GM12878 (cell line): Measurements from ENCODE around the gene BLOC1S3. TPM values are rescaled to one million over a fixed set of nuclear protein-coding genes. Genes with fewer than 3 reads are reported as not detected.

Experiments
- ATAC-seq: fragments of 200-7000 bp; cut with Tn5 transposase; 3 replicates; pipeline ENCODE4 v1.9.1; 2020; ENCODE audit warnings: mild to moderate bottlenecking, moderate library complexity
- BruUV-seq: library from RNA; stranded (reverse); fragments of 400-500 nt; replicated peaks from 2 replicates; lab custom pipeline; 2021; lab: Mats Ljungman, UMichigan
- CTCF ChIA-PET: fragments of 300-600 bp; sonication (Branson Sonifier 250); formaldehyde crosslinking; extraction: SDS; loops from one replicate; lab custom pipeline; 2021; ENCODE audit warnings: inconsistent platforms; lab: Yijun Ruan, JAX
- POLR2A ChIA-PET: fragments of 350-600 bp; formaldehyde crosslinking; extraction: SDS; loops from one replicate; lab custom pipeline; 2021; ENCODE audit warnings: inconsistent platforms; lab: Charles Lee
- RAD21 ChIA-PET: fragments of 300-600 bp; sonication (Branson Sonifier 250); formaldehyde crosslinking; loops from one replicate; lab custom pipeline; 2023; ENCODE audit warnings: antibody characterized with exemption; ENCODE audit not compliant: unreplicated experiment; lab: Charles Lee
- SMC1A ChIA-PET: fragments of 300-600 bp; sonication (Branson Sonifier 250); formaldehyde crosslinking; loops from one replicate; lab custom pipeline; 2023; ENCODE audit not compliant: unreplicated experiment, uncharacterized antibody; lab: Charles Lee
- DNase-seq: peaks from one replicate; pipeline ENCODE4 v3.0.0-alpha.2; 2011; ENCODE audit warnings: low read depth, low spot score
- FAIRE-seq: peaks from 3 replicates; lab custom pipeline; 2011; peaks lifted over from hg19 to GRCh38; lab: Jason Lieb, UNC
- H2AFZ ChIP-seq: 2 replicates; pipeline ENCODE4 v1.6.0; 2011; ENCODE audit warnings: low read depth, low read length, control low read depth; ENCODE audit not compliant: control insufficient read depth
- H3K27ac ChIP-seq: 2 replicates; pipeline ENCODE4 v1.5.1; 2011; ENCODE audit warnings: control low read depth; ENCODE audit not compliant: control insufficient read depth, insufficient read depth
- H3K27me3 ChIP-seq, 2 experiments: replicated peaks in 1 of 2; 2 replicates each; pipeline versions ENCODE4 v1.6.0 to v1.6.1; 2011; ENCODE audit warnings: low read length in 1 of 2; ENCODE audit not compliant: control insufficient read depth in 2 of 2, insufficient read depth in 2 of 2
- H3K36me3 ChIP-seq, 2 experiments: 2 replicates each; pipeline ENCODE4 v1.5.1; 2011; ENCODE audit warnings: low read length in 1 of 2; ENCODE audit not compliant: control insufficient read depth in 2 of 2, insufficient read depth in 2 of 2
- H3K4me1 ChIP-seq: 2 replicates; pipeline ENCODE4 v1.6.1; 2011; ENCODE audit warnings: mild to moderate bottlenecking, low read length, moderate library complexity, mixed read lengths; ENCODE audit not compliant: control insufficient read depth, insufficient read depth
- H3K4me2 ChIP-seq: 2 replicates; pipeline ENCODE4 v1.6.0; 2011; ENCODE audit warnings: control low read depth; ENCODE audit not compliant: control insufficient read depth, insufficient read depth
- H3K4me3 ChIP-seq: fragments of 200-600 bp; sonication (generic); 2 replicates; pipeline ENCODE4 v1.5.1; 2016
- H3K79me2 ChIP-seq: 2 replicates; pipeline ENCODE4 v1.6.0; 2011; ENCODE audit warnings: low read length; ENCODE audit not compliant: control insufficient read depth, insufficient read depth
- H3K9ac ChIP-seq: 2 replicates; pipeline ENCODE4 v1.8.0; 2011; ENCODE audit warnings: low read length, control low read depth, mixed read lengths; ENCODE audit not compliant: control insufficient read depth, insufficient read depth
- H3K9me3 ChIP-seq: replicated peaks from 3 replicates; pipeline ENCODE4 v1.5.1; 2011; ENCODE audit warnings: mild to moderate bottlenecking, low read length; ENCODE audit not compliant: control insufficient read depth, insufficient read depth
- H4K20me1 ChIP-seq: 2 replicates; pipeline ENCODE4 v1.6.0; 2011; ENCODE audit not compliant: control insufficient read depth, insufficient read depth
- ATF3 ChIP-seq: IDR thresholded peaks from 2 replicates; pipeline ENCODE4 v1.6.1; 2011; ENCODE audit warnings: low read depth, mild to moderate bottlenecking, low read length, moderate library complexity, borderline replicate concordance; ENCODE audit errors: extremely low read depth
- CBX5 ChIP-seq: sonication (generic); IDR thresholded peaks from 2 replicates; pipeline ENCODE4 v1.6.1; 2016; ENCODE audit warnings: low read depth, moderate library complexity, mild to moderate bottlenecking, inconsistent platforms
- ESRRA ChIP-seq: IDR thresholded peaks from 2 replicates; pipeline ENCODE4 v1.6.1; 2012; ENCODE audit warnings: mild to moderate bottlenecking, low read length, improper control_type of control experiment
- IKZF1 ChIP-seq: fragments of 450-650 bp; conservative IDR thresholded peaks from 2 replicates; pipeline ENCODE4 v1.6.1; 2017; ENCODE audit warnings: antibody characterized with exemption, mild to moderate bottlenecking
- PBX3 ChIP-seq: IDR thresholded peaks from 2 replicates; pipeline ENCODE4 v1.6.1; 2011; ENCODE audit warnings: mild to moderate bottlenecking, low read depth, low read length, moderate library complexity; ENCODE audit not compliant: insufficient replicate concordance
- RAD51 ChIP-seq: fragments of 450-650 bp; IDR thresholded peaks from 2 replicates; pipeline ENCODE4 v1.6.1; 2016; ENCODE audit warnings: moderate library complexity, mild to moderate bottlenecking, inconsistent platforms
- SUPT20H ChIP-seq: IDR thresholded peaks from 2 replicates; pipeline ENCODE4 v1.6.1; 2011; ENCODE audit warnings: low read depth, mild to moderate bottlenecking, low read length, moderate library complexity, borderline replicate concordance; ENCODE audit not compliant: control insufficient read depth
- TARDBP ChIP-seq: IDR thresholded peaks from 2 replicates; pipeline ENCODE4 v1.6.1; 2016; ENCODE audit warnings: borderline replicate concordance
- WGBS: methylation state at CpG from one replicate; pipeline ENCODE4 v1.1.6; 2016; ENCODE audit warnings: low lambda C conversion rate; ENCODE audit not compliant: insufficient replicate concordance, insufficient coverage; ENCODE audit errors: missing lambda C conversion rate; 5-methylcytosine and 5-hydroxymethylcytosine counted together
- in situ Hi-C: fragments of 300-500 bp; cut with MboI; formaldehyde crosslinking; loops from 9 replicates; pipeline ENCODE4 v1.14.3; 2018; ENCODE audit warnings: mixed read lengths
- intact Hi-C: fragments of 100-400 bp; cut with micrococcal nuclease; formaldehyde crosslinking; loops from one replicate; pipeline ENCODE4 v1.14.2; 2022; ENCODE audit not compliant: unreplicated experiment
- polyA plus RNA-seq, 11 experiments: library from polyadenylated mRNA; depleted of rRNA in 4 of 11; unstranded in 6 of 11; stranded (reverse) in 5 of 11; fragments of >200 nt; fragmentation: Nextera tagmentation in 4 of 11; fragmentation: Illumina TruSeq in 1 of 11; extraction: Ambion mirVana in 4 of 11; extraction: Trizol in 1 of 11; gene quantifications; 1 replicate in 1 of 11; 2 replicates in 10 of 11; pipeline versions ENCODE4 v1.2.1 to v1.2.3, GENCODE V29; 2011 to 2016; ENCODE audit warnings: inconsistent platforms in 2 of 11, missing spikeins in 2 of 11, low read depth in 1 of 11
- total RNA-seq, 4 experiments: library from RNA; depleted of rRNA in 3 of 4; stranded (reverse); fragments of >200 nt in 3 of 4; fragmentation: Illumina TruSeq in 1 of 4; extraction: Trizol in 1 of 4; gene quantifications; 2 replicates each; pipeline versions ENCODE4 v1.2.1 to v1.2.3, GENCODE V29; 2013 to 2021

BLOC1S3 gene
- total and polyA plus RNA-seq, 10 of the 15 experiments (the other 5 are each of a cell fraction or from before 2014, with no cell fraction given) = 3.6 to 18.3 (median 10.4) TPM

- no peak for TF ChIP-seq TARDBP
Measured at GRCh38 chr19:45178262-45179071, at the start of gene BLOC1S3 (continued).

- H3K9me3 ChIP-seq = no peaks in the 10 kb centered on the region
- FAIRE-seq = no peak
- WGBS = 97% methylated on average over 5 of the region's 5 CpGs
- SMC1A ChIA-PET = interaction anchor here (4.6 kb wide), 1 partner anchor 7 kb away, joined by 39 read pairs; no protein-coding TSS in a partner anchor
- peaks cover 3 to 8% of the 10 kb centered on the region in 2 experiments for H3K36me3 ChIP-seq
- POLR2A ChIA-PET = no interaction called here
- CTCF ChIA-PET = no interaction called here
- H3K4me1 ChIP-seq = peaks cover 11% of the 10 kb centered on the region
- H4K20me1 ChIP-seq = no peaks in the 10 kb centered on the region
- RAD21 ChIA-PET = interaction anchor here (2.7 kb wide), 1 partner anchor 8 kb away, joined by 12 read pairs; no protein-coding TSS in a partner anchor
- no peak overlapping the region for H2AFZ ChIP-seq
- peaks cover 24% of the 10 kb centered on the region for H3K79me2 ChIP-seq
- no peak for ATAC-seq
- no peak overlapping the region for H3K9ac ChIP-seq
- intact Hi-C loops = no loop called here
- BruUV-seq = no TSS peak
- no peaks in the 10 kb centered on the region for H3K27me3 ChIP-seq
- no peak overlapping the region for H3K4me2 ChIP-seq
- in situ Hi-C loops = no loop called here
- H3K27ac ChIP-seq = no peak overlapping the region
- H3K4me3 ChIP-seq = no peak overlapping the region
- DNase-seq = no peak
- TF ChIP-seq RAD51 (no peak), ATF3 (no peak), ESRRA (no peak), SUPT20H (no peak), CBX5 (no peak), PBX3 (no peak), IKZF1 (no peak)
Measured at GRCh38 chr19:45128806-45129205, 49.8 kb upstream of the BLOC1S3 start.
